ENCODE data around the gene AK8.
"Not testable (repeated sequence)": the region's sequence is repeated elsewhere in the genome, so short reads cannot be mapped to it uniquely, and the experiment has no call there.

The AK8 gene

DNA sequence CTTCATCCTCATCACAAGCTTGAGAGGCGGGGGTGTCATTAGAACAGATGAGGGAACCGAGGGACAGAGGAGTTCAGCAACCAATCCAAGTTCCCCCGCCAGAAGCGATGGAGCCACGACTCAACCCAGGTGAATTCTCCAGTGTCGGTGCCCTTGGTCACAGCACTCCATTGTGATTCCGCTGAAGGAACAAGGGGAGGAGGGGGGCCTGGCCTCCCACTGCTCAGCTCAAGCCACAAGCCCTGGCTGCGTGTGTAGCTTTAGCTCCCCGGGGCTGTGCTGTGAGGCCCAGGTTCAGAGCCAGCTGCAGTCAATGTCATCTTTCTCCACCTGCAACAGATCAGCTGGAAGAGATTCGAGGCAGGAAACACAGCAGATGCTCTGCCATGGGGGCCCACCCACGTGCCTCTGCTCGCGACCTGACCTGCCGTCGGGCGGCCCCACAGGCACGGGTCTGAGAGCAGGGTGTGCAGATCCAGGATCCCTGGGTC, 135.2 kb downstream of the AK8 start:
- DNase-seq (ENCODE audit: low read depth) = no peak

DNA sequence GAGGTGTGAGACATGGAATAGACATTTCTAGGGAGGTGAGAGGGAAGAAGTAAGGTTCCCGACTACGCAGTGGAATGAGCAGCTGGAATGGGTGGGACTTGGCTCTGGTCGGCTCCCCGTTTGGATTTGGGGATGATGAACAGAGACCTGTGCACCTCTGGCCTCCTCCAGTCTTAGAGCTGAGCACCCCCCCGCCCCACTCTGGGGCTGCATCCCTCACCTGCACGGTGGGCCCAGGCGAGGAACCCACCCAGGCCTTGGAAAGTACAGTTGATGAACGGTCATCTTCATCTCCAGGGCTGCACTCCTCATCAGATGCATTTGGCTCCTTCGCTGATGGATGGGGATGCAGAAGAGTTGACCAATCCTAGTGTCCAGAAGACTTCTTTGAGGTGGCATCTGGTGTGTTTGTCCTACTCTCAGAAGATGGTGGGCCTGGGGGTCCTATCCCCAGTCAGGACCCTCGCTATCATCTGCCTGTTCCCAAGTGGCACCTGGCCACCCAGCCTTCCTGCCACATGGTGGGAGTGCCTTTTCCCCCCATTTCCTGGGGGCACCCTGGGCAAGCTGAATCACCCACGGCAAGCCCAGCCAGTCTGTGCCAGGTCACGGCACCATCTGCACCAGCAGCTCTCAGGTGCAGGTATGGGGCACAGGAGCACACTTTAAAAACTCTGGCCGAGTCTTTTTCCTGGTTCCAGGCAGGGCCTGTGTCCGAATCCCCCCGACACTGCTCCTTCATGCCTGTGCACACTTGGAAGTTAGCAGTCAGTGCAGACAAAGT, 137.4 kb downstream of the AK8 start:
- no peak for DNase-seq (ENCODE audit: low read depth)

DNA sequence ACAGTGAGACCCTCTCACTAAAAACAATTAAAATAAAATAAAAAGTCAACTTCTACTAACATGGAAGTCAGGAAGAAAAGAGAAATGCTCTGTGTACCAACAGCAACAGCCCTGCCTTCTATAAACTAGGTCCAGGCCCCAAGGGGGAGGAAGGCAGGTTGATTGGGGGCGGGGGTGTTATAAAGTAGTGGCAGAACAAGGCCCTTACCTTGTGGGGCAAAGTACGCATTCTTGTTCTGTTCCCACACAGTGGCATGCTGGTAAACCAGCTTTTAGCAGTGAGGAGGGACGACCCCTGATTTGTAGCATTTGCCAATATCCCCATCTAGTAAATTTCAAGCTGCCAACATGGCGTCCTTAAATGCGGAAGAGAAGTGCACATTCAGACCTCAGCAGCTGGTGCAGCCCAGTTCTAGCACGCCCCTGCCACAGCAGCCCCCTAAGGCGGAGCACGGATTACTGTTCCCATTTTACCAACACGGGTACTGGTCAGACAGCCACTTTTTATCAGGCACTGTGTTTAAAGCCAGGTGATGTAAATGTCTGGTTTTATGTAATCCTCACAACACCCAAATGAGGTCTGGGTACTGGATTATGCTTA, 138.3 kb downstream of the AK8 start:
- DNase-seq (ENCODE audit: low read depth) = no peak

DNA sequence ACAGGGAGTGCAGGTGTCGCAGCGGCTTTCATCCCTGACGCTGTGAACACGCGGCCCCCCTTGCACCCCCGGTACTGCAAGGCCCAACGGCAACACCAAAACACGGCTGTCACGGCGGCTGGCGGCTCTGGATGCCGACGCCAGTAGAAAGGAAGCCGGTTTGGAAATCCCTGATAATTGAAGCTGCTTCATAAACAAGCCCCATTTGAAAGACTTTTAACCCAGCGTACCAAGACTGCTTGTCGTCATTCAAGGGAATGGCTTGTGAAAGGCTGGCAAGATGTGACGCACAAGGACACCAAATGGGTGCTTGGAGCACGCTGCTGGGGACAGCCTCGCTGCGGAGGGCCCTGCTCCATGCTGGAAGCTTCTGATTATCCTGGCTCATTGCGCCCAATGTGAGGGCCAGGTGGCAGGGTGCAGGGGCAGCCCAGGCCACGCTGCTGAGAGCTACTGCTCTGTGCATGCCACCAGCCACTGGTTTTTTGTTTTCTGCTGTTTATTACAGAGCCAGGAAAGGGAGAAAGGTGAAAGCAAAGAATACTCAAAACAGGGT, 144.7 kb downstream of the AK8 start:
- DNase-seq (ENCODE audit: low read depth) = no peak

DNA sequence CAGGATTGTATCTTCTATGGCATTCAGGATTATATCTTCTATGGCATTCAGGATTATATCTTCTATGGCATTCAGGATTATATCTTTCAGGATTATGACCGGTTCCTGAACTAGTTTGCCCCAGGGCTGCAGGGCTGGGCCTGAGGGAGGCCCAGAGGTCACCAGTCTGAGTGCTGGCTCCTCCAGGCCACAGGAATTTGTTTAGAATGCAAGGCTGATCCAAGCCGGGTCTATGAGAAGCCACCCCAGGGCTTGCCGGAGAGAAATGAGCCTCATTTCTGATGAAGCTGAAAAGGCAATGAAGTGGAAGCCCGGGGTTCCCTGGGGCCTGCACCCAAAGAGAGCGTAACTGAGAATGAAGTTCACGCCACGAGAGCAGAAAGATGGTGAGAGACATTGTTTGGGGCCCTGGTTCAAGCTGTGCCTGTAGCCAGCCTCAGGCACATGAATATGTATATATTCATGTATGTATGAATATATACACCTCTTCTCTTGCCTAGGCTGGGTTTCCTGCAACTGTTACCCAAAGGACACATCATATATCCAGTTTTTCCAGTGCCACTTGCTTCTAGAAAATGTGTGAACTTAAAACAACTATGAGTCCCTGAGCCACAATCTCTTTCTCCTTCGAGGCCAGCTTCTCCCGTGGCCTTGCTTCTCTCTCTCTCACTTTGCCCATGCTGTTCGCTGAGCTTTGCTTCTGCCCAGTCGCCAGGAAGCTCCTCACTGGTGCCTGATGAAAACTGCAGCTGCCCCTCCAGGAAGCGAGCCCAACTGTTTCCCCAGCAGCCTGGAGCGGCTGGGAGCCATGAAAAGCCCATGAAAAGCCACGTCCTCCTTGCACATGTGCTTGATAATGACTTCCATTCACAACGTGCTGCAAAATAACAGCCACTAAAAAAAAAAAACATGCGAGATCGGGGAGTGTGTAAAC, 145.5 kb downstream of the AK8 start:
- peak; percentile 3 for DNase-seq (ENCODE audit: low read depth)

DNA sequence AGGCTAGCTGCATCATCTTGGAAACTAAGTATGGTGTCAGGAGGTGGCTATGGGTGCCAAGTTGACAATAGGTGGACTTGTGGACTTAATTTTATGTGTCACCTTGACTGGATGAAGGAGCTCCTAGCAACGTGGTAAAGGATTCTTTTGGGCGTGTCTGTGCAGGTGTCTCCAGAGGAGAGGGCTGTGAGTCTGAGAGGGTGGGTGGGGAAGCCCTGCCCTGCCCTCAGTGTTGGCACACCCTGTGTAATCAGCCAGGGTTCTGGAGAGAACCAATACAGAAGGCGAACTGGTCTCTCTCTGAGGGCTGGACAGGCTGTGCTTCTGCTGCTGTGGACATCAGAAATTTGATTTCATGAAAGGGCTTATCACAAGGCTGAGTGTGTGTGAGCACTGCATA, 146.9 kb downstream of the AK8 start:
- no peak for DNase-seq (ENCODE audit: low read depth)

DNA sequence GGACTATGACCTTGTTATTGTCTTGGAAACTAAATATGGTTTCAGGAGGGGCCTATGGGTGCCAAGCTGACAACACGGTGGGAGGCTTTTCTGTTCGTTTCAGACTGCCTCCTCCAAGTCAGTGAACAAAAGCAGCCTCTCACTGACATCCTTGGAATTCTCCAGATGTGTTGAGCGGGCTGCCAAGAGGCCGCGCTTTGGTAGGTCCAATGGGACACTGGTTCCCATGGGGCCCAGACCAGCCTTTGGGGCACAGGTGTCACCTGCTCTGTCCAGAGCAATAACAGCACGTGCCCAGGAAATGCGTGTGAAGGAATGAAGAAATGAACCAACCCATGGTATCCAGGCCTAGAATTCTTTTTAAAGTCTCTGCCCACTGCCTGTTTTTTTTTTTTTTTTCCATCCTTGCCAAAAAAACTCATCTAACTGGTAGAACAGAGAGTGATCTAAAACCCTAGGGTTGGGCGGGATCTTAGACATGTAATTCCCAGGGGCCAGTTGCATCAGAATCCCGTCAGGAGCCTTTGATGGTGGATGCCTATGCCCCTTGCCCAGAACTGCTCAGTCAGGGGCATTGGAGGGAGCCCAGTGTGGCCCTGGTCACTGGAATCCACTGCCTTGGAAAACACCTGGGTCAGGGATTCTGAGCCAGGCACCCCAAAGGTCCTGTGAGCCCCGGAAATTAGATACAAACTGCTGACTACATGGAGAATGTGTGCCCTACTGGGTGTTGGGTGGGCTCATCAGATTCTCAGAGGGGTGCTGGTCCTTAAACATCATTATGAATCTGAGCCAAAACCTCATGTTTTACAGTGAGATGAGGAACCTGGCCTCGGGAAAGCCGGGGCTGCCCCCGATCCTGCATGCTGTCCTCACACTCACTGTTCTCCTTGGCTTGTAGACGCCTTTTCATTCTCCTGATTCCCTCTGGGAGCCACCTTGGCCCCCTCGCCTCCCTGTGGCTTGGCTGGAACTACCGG, 147.7 kb downstream of the AK8 start:
- no peak for DNase-seq (ENCODE audit: low read depth)

DNA sequence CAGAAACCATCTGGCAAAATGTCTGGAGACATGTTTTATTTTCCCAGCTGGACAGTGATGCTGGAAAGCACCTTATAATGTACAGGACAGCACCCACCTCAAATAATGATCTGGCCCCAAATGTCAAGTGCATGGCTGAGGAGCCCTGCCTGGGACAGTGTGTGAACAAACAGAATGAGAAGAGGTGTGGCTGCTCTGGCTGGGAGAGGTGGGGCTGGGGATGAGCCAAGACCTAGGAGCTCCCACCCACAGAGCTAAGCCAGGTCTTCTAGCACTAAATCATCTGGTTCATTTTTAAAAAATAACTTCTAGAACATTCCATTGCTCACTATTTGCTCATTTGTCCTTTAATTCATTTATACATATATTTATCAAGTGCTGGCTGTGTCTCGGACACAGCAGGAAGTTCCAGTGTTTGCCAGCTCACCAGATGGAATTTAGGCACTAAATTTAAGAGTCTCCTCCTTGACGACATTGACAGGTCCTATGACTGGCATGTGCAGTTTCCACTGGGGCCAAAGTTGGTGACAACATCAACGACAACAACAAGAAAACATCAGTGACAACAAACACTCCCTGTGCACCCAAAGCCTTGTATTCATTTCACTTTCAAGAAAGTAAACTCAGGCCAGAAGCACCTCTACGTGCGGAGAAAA, 148.7 kb downstream of the AK8 start:
- DNase-seq (ENCODE audit: low read depth) = no peak

DNA sequence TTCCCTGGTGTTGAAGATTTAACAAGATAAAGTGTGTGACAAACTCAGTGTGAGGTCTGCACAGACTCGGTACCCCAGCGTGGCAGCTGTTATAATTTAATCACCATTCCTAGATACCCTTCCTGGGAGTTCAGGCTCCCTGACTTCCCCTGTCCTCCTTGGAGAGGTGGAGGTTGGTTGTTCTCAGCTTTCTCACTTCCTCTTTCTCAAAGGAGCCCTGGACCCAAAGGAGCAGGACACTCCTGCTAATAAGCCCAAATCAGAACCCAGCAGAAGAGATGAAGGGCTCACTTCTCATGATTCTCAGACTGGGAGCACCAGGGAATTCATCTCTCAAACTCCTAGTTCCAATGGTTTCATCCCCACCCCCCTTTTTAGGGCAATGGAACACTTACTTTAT, 149.6 kb downstream of the AK8 start:
- no peak for DNase-seq (ENCODE audit: low read depth)

DNA sequence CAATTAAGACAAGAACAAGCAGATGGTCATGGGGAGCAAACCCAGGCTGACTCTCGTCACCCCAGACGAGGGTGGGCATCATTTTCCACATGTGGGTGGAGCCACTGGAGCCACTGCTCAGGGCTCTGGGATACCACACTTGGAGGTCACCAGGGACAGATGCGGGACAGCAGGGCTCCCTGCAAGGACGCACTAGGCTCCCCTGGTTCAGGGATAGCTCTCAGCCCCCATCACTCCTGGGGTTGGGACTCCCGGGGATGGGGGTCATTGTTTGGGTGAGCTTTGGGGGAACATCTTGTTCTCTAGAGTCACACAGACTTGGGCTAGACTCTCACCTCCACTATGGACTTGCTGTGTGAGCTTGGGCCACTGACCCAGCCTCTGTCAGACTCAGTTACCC, 150.0 kb downstream of the AK8 start:
- DNase-seq (ENCODE audit: low read depth) = no peak

DNA sequence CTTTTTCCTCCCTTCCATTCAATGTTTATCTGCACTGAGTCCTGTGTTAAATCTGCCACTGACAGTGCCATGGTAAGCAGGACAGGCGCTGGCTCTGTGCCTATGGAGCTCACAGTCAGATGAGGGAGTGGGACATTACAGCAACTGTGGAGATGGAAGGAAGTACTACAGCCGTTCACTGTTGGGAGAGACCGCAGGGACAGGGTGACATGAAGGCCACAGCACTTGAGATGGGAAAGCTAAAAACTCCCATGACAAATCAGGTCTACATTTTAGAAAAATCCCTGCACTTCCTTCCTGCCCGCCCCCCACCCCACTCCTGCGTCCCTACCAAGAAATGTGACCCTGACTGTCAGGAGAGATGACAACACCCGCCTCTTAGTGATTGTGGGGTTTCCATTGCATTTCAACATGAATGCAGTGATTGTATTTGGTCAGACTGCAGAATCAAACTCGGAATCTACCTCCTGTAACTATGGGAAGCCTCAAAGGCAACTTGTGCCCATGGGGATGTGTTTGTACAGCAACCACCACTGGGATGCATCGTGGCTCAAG, 151.4 kb downstream of the AK8 start:
- DNase-seq (ENCODE audit: low read depth) = no peak

DNA sequence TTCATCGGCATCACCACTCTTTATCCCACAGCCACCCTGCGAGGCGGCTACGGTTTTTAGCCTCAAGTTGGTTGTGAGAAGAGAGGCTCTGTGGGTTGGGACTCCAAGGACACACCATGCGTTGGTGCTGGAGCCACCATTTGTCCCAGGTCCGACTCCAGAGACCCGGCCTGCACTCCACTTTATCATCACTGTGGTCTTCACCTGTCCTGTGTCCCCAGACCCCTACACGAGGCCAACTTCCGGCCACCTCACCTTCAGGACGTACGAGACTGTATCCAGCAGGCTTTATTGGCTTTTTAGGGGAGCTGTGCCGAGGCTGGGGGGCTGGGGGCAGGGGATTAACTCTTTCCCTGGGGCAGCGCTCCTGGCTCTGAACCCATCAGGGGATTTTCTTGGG, 152.8 kb downstream of the AK8 start:
- DNase-seq (ENCODE audit: low read depth) = no peak

DNA sequence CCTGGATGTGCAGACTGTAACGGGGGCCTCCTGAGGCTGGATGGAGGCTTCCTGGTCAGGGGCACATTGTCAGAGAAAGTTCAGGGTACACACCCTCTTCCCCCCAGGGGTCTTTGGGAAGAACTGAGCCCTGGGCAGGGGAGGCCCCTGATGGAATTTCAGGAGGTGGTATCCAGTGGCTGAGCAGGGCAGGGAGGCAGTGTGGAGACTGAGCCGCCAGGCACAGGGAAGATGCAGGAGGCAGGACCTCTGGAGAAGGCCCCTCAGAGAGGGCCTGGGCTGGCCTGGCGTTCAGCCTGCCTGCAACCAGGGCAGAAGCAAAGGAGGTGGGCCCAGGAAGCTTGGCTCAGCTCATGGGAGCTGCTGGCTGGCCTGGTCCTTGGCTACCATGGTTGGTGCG, 154.3 kb downstream of the AK8 start:
- no peak for DNase-seq (ENCODE audit: low read depth)

DNA sequence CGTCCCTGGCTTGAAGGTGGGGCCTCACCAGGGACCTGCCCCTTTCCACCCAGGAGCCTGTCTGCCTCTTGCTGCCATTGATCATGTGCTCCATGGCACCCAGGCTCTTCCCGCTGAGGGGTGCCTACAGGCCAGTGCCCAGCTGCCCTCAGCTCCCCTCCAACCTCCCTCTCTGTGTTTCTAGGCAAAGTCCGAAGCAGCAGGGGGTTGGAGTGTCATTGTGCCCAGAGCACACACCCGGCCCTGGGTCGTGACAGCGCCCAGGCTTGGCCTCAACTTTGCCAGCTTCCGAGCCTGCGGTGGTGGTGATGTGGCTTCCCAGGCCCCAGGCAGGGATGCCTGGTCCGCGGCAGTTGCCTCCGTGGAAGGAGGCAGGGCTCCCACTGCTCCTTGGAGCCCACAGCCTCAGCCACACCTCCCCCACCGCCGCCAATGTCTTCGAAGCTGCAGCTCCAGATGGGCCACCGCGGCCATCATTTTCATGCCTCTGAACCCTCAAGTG, 155.5 kb downstream of the AK8 start:
- DNase-seq (ENCODE audit: low read depth) = no peak

DNA sequence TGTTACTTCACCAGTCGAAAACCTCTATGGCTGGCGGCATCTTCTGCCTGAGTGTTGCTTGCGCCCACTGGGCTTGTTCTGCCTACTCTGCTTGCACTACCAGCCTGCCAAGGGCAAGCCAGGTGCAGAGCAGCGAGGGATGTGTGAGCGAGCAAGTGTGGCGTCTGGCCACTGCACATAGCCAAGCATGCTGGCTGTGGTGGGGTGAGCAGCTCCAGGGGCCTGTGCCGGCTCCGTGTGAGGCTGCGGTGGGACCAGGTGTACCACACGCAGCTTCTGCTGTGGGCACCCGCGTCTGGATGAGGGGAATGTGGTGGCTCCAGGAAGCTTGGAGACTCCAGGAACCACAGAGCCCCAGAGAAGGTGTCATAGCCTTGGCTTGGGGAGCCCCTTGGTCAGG, 156.4 kb downstream of the AK8 start:
- no peak for DNase-seq (ENCODE audit: low read depth)

DNA sequence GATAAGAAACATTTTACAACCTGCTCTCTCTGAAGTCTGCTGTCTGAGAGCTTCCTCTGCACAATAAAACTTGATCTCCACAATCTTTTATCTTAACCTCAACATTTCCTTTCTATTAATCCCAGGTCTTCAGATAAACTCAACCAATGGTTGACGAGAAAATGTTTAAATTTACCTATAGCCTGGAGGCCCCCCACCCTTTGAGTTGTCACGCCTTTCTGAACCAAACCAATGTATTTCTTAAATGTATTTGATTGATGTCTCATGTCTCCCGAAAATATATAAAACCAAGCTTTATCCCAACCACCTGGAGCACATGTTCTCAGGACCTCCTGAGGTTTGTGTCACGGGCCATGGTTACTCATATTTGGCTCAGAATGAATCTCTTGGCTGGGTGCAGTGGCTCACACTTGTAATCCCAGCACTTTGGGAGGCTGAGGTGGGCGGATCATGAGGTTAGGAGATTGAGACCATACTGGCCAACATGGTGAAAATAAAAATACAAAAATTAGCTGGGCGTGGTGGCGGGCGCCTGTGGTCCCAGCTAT, 159.6 kb downstream of the AK8 start:
- not testable (repeated sequence) for DNase-seq (ENCODE audit: low read depth)

DNA sequence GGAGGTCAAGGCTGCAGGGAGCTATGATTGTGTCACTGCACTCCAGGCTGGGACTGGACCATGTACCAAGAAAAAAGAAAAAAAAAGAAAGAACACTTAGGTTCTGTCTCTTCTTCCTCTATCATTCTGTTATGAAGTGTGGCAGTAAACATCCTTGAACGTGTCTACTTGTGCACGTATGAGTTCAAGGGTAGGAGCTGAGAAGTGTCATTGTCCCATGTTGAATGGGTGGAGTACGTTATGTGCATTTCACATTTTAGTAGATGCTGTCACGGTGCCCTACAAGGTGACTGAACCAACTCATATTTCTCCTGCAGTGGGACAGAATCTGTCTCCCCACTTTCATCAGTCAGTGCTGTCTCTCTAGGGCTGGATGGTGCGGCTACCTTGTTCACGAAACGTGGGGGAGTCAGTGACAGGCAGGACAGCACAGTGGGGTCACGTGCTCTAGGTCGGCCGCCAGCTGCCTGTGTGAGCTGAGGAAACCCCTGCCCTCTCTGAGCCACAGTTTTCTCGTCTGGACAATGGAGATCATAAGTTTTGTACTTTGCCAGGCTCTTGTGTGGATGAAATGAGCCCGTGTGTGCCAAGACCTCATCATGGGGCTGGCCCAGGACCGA, 160.6 kb downstream of the AK8 start:
- DNase-seq (ENCODE audit: low read depth) = no peak

DNA sequence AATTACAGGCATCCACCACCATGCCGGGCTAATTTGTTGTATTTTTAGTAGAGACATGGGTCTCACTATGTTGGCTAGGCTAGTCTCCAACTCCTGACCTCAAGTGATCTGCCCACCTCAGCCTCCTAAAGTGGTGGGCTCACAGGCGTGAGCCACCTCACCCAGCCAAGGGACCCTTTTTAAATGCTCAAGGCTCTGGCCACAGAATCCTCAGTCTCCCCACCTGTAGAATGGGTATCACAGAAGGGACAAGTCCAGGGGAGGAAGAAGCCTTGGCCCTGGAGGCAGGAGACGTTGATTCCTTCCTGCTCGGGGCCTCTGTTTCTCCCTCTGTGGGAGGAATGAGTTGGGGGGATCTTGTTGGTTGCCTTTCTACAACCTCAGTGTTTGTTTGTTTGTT, 162.1 kb downstream of the AK8 start:
- DNase-seq (ENCODE audit: low read depth) = no peak

DNA sequence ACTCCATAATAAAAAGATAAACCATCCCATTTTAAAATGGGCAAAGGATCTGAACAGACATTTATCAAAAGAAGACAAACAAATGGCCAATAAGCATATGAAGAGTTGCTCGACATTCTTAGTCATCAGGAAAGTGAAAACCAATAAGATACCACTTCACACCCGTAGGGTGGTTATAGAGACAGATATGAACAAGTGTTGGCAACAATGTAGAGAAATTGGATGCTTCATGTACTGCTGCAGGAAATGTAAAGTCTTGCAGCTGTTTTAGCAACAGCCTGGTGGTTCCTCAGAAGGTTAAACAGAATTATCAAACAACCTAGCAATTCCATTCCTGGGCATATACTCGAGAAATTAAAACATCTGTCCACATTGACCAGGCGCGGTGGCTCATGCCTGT, 165.3 kb downstream of the AK8 start:
- DNase-seq (ENCODE audit: low read depth) = no peak

All from GM04504 (cell line).